IPS-18c (cell line): ENCODE measurements around the gene EXOSC5.
"Not testable (repeated sequence)": the region's sequence is repeated elsewhere in the genome, so short reads cannot be mapped to it uniquely, and the experiment has no call there.

Experiments
- H3K4me3 ChIP-seq: 2 replicates; pipeline ENCODE4 v1.7.0; 2013; ENCODE audit warnings: low read depth, mild to moderate bottlenecking, low read length, moderate library complexity; ENCODE audit not compliant: insufficient read depth
- H3K9me3 ChIP-seq: one replicate; pipeline ENCODE4 v1.6.1; 2013; ENCODE audit warnings: mild to moderate bottlenecking, low read length, moderate library complexity; ENCODE audit not compliant: control insufficient read depth, insufficient read depth

Gene EXOSC5

DNA sequence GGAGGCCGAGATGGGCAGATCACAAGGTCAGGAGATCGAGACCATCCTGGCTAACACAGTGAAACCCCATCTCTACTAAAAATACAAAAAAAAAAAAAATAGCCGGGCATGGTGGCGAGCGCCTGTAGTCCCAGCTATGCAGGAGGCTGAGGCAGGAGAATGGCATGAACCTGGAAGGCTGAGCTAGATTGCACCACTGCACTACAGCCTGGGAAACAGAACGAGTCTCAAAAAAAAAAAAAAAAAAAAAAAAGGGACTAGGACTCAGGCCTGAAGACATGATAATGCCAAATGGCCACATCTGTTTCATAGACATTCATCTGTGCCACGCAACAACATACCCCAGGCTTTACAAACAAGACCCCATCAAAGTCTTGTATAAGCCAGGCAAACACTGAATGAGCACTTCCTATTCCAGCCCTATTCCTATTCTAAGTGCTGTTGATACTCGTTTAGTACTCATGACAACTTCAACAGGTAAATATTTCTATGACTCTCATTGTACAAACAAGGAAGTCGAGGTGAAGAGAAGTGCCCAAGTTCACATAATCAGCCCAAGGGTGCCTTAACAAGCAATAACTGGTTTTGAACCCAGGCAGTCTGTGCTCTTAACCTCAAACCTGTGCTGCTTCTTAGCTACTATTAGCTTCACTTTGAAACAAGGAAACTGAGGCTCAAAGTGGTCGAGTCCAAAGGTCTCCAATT, 34.9 kb downstream of the EXOSC5 start:
- Histone ChIP-seq H3K4me3 (no peak overlapping the region), H3K9me3 (no peaks in the 10 kb centered on the region)

DNA sequence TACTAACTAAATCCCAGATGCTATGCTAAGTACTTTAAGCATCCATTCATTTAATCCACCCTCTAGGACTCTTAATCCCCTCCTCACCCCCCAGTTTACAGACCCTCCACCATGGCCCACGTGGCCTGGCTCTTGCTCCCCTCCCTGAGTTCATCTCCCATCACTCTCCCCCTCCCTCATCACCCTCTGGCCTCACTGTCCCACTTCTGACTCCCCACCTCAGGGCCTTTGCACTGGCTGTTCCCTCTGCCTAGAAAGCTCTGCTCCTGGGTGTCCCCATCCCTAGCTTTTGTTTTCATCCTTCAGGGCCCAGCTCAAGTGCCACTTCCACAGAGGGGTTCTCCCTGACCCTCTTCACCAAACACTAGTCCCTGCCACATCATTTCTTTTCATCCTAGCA, 37.4 kb downstream of the EXOSC5 start:
- Histone ChIP-seq H3K4me3 (no peak overlapping the region), H3K9me3 (no peaks in the 10 kb centered on the region)

DNA sequence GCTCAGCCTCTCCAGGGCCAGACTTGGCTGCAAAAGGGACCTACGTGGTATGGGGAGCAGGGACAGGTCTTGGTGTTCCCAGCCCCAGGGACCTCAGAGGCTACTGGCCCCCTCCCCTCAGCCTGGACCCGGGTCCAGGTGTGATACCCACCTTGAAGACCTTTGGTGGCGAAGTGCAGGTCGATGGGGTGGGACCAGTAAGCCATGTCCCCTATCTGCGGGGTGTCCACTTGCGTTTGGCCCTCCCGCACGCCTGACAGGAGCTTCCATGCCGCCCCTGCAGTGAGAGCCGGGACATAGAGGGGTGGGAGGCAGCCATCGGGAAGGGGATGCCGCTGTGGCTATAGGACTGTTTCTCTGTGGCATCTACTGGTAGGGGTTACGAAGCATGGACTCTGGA, 39.4 kb downstream of the EXOSC5 start:
- Histone ChIP-seq H3K9me3 (no peaks in the 10 kb centered on the region), H3K4me3 (no peak overlapping the region)

DNA sequence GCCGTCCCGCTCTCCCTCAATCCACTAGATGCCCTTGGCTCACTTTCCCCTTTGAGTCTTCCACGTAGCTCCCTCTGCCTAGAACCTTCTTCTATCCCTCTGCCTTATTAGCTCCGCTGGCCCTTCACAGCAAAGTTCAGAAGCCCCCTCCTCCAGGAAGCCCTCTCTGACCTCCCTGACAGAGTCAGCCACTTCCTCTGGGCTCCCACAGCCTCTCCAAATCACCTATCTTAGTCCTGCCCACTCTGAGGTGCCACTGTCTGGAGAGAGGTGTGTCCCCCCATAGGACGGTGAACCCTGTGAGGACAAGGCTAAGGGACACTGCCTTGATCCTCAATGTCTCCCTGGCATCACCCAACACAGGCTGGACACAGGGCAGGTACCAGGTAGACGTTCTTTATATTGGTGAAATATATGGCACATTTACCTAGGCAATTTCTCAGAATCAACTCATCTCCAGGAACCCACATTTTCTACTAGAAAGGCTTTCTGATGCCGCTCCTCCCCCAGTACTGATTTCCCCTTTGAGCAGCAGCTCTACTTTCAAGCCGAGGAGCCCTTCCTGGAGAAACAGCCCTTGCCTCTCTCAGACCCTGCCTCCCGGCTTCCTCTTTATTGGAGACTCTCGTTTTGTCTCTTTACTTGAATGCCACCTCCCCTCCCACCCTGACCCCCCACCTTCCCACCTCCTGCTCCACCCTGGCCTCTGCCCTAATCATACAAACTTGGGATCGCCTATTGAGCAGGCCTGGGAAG, 40.0 kb downstream of the EXOSC5 start:
- Histone ChIP-seq H3K4me3 (no peak overlapping the region), H3K9me3 (no peaks in the 10 kb centered on the region)

DNA sequence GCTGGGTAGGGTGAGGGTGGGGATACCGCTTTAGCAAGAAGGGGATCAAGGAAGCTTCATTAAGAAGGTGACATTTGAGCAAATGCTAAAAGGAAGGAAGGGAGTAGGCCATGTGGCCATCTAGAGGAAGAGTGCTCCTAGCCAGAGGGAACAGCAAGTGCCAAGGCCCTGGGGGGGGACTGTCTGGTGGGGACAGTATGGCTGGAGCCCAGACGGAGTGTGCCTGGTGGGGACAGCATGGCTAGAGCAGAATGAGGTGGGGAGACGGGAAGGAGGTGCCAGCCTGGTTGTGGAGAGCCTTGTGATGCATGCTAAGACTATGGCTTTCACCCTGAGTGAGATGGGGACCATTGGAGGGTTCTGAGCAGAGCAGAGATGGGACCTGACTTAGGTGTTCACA, 41.4 kb downstream of the EXOSC5 start:
- no peak overlapping the region for H3K4me3 ChIP-seq
- H3K9me3 ChIP-seq: no peaks in the 10 kb centered on the region

DNA sequence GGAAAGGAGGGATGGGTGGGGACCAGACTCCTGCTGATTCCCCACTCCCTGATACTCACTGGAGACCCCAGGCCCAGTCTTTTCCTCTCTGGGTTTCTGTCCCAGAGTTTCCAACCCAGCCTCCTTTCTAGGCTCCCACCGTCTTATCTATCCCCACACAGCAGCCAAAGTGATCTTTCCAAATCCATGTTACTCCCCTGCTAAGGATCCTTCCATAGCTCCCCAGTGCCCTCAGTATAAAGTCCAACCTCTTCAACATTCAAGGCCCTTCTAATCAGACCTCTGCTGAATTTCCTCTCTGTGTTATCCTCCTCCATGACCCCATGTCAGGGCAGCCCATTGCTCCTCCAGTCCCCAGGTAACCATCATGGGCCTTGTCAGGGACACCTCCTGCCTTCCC, 42.1 kb downstream of the EXOSC5 start:
- H3K9me3 ChIP-seq: no peaks in the 10 kb centered on the region
- no peak overlapping the region for H3K4me3 ChIP-seq

DNA sequence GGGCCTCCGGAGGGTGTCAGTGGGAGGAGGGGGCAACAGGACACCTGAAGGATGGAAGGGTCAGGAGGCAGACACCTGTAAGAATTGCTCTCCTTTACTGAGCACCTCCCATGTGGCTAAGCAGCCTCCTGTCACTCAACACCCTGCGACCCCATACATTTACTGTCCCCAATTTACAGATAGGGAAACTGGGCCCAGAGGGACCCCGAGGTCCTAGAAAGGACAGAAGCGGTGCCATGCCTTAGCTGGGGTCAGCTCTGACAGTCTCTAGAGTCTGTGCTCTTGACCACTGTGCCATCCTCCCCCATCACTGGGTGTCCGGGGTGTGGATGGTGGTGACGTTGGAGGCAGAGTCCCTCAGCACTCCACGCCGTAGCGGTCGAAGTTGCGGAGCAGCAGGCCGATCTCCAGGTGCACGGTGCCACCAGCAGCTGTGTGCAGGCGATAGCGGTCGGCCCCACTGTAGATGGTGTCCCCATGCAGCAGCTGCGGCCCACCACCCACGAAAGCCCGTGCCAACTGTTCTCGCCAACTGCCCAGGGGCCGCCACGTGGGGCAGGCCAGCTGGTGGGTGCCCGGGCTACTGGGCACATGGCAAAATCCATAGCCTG, 42.7 kb downstream of the EXOSC5 start:
- Histone ChIP-seq H3K4me3 (peak overlapping the region; percentile 78; the same call in 1 of the 2 replicates), H3K9me3 (no peaks in the 10 kb centered on the region)

DNA sequence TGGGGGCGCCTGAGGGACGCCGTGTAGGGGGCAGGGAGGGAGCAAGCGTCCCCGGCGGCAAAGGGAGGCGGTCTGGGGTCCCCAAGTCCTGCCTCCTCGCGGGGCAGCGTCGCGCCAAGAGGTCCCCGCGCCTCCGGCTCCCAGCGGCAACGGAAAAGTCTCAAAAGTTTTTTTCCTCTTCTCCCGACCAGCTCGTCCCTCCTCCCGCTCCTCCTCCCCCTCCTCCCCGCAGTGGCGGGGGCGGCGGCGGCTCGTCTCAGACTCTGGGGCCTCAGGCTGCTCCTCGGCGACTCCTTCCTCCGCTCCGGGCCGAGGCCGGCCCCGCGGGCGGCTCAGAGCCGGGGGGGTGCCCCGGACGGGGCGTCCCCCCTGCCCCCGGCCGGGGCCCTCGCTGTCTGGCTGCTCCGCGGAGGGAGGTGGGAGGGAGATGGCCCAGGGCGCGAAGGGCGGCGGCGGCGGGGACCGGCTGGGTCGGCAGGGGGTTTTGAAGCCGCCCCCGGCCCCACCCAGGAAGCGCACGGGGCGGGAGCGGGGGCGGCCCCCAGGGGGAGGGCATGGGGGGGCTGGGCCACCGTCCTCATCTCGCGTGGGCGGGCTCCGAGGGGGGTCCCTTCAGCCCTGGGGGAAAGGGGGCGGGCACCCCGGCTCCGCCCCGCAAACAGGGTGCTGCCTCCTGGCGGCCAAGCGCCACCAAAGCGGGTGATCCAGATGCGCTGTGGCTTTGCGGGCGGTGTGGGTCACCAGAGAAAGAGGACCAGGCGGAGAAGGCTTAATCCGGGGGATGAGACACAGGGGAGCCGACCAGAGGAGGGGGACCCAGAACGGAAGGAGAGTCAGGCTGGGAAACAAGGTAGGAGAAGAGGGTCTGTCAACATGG, 43.5 kb downstream of the EXOSC5 start, which contains the start of gene TGFB1:
Gene TGFB1, minus strand, starts transcription at position 457 of the 877 bp plus-strand sequence. CDS start 878 bp downstream, outside the sequence.
- H3K9me3 ChIP-seq: no peaks in the 10 kb centered on the region

DNA sequence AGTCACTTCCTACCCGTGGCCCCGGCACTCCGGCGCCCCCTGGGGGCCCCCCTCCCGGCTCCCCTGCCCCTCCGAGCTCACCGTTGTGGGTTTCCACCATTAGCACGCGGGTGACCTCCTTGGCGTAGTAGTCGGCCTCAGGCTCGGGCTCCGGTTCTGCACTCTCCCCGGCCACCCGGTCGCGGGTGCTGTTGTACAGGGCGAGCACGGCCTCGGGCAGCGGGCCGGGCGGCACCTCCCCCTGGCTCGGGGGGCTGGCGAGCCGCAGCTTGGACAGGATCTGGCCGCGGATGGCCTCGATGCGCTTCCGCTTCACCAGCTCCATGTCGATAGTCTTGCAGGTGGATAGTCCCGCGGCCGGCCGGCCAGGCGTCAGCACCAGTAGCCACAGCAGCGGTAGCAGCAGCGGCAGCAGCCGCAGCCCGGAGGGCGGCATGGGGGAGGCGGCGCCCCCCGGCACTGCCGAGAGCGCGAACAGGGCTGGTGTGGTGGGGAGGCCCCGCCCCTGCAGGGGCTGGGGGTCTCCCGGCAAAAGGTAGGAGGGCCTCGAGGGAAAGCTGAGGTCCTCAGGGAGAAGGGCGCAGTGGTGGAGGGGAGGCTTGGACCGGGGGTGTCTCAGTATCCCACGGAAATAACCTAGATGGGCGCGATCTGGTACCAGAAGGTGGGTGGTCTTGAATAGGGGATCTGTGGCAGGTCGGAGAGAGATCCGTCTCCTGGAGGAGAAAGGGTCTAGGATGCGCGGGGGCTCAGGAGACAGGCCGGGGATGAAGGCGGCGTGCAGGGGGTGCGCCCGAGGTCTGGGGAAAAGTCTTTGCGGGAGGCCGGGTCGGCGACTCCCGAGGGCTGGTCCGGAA, 44.3 kb downstream of the EXOSC5 start:
- H3K4me3 ChIP-seq: peak overlapping the region; percentile 78
- no peaks in the 10 kb centered on the region for H3K9me3 ChIP-seq

More for the DNA sequence above, 43.5 kb downstream of the EXOSC5 start, which contains the start of gene TGFB1:
- peak within 1 kb of the TSS; percentile 78 for H3K4me3 ChIP-seq

DNA sequence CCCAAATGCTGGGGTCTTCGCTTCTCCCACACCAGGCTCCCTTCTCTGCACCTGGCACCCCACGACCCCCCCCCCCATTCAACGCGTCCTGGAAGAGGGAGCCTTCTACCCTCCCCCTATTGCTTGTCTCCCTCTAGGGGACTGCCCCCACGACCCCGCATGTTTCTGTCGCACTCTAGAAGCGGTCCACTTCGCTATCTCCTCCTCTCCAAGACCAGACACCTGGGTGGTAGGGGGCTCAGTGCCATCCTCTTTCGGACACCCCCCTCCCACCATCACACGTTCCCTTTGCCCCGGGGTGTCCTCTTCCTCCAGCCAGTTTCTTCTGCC, 44.9 kb downstream of the EXOSC5 start:
- peak overlapping the region; percentile 78 for H3K4me3 ChIP-seq
- H3K9me3 ChIP-seq: no peaks in the 10 kb centered on the region

DNA sequence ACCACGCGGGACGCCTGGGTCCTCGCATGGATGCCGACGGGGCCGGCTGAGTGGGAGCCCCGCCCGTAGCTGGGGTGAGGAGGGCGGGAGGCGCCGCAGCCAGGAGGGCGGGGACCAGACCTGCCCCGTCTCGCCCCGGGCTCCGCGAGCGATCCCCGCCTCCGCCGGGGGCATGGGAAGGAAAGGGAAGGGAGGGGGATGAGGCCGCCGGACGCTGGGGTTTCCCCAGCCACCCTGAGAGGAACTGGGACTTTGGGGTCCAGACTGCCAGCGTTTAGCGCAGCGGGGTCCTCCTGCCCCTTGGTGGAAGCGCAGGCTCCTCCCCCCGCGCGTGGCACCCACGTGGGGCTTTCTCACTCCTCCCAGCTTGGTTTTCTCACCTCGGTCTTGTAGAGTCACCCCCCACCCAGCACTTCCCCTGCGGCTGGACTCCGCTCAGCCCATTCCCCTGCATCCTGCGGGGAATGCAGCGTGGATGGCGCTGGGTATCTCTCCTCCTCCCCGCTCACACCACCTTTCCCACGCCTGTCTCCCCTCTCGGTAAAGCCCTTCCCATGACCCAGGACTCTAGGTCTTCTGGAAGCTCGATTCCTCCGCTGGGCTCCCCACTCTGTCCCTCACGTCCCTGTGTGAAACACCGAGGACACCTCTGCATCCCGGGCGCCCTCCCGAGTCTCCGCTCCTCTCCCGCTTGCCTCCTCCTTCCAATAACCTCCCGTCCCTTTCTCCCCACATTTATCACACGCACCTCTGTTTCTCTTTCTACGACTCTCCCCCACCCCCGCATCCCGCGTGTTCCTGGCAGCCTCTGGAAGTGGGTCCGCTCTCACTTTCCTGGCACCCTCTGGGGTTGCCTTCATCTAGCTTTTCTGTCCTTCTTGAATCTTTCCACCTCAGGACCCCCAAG, 45.6 kb downstream of the EXOSC5 start:
- Histone ChIP-seq H3K4me3 (peak overlapping the region; percentile 78), H3K9me3 (no peaks in the 10 kb centered on the region)

DNA sequence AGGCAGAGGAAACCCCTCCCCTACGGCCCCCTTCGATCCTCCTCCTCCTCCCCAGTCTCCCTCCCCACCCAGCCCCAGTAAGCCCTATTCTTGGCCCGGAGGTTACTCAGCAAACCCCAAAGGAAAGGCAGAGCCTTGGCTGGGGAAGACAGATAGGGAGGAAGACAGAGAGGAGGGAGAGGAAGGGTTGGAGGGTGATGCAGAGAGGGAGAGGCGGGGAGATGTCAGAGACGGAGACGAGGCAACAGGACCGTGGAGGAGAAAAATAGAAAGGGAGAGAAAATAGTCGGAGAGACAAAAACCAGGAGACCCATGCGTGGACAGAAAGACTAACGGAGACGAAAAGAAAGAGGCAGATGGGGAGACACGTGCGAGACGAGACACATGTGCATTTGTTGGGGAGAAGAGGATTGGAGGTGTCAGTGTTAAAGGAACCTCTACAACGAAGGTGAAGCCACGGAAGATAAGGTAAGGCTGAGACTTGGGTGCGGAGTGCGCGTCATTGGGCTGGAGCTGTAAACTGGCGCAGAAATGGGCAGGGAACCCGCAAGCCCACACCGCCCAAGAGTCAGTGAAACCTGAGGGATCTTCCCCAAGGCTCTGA, 46.3 kb downstream of the EXOSC5 start:
- peak overlapping the region; percentile 78 for H3K4me3 ChIP-seq
- no peaks in the 10 kb centered on the region for H3K9me3 ChIP-seq

DNA sequence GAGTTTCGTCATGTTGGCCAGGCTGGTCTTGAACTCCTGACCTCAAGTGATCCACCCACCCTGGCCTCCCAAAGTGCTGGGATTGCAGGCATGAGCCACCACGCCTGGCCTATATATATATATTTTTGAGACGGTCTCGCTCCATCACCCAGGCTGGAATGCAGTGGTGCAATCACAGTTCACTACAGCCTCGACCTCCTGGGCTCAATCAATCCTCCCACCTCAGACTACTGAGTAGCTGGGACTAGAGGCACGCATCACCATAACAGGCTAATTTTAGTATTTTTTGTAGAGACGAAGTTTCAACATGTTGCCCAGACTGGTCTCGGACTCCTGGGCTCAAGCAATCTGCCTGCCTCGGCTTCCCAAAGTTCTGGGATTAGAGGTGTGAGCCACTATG, 50.2 kb downstream of the EXOSC5 start:
- not testable (repeated sequence) for H3K9me3 ChIP-seq, H3K4me3 ChIP-seq

DNA sequence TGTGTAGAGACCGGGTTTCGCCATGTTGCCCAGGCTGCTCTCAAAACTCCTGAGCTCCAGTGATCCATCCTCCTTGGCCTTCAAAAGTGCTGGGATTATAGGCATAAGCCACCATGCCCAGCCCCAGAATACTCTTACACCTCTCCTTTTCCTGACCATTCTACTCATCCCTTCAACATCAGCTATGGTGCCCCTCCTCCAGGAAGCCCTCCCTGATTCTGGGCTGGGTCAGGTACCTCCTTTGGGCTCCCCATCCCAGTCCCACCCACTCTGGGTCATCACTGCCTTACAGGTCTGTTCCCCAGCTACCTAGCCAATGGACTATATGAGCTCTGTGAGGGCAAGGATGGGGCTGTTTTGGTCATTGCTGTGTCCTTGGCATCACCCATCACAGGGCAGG, 53.0 kb downstream of the EXOSC5 start:
- Histone ChIP-seq H3K4me3 (no peak overlapping the region), H3K9me3 (no peaks in the 10 kb centered on the region)
